SIG-M5 treated with dmso at 0.1 percent for 504 hours (cell line): ENCODE results near the gene PCDH1.
A peak's percentile ranks its signal among the peaks of the same experiment; 100 is the strongest.
"Not testable (repeated sequence)": the region's sequence is repeated elsewhere in the genome, so short reads cannot be mapped to it uniquely, and the experiment has no call there.

ENCODE experiments used
- DNase-seq: peaks from one replicate; lab custom pipeline; 2025; ENCODE audit not compliant: unreplicated experiment; lab: John Stamatoyannopoulos, UW

The PCDH1 gene

GRCh38 chr5:141839015-141839513, 39.1 kb downstream of the PCDH1 start:
- no peak for DNase-seq

- DNase-seq: no peak
Observed at GRCh38 chr5:141838326-141839014, 39.7 kb downstream of the PCDH1 start.

- DNase-seq: no peak
Observed at GRCh38 chr5:141835928-141836670, 42.1 kb downstream of the PCDH1 start.

GRCh38 chr5:141834331-141834730, 43.9 kb downstream of the PCDH1 start:
- DNase-seq: no peak

GRCh38 chr5:141832131-141832530, 46.1 kb downstream of the PCDH1 start:
- no peak for DNase-seq

- no peak for DNase-seq
Observed at GRCh38 chr5:141828162-141828561, 50.0 kb downstream of the PCDH1 start.

- no peak for DNase-seq
Observed at GRCh38 chr5:141826674-141827073, 51.5 kb downstream of the PCDH1 start.

GRCh38 chr5:141825791-141826560, 52.2 kb downstream of the PCDH1 start:
- DNase-seq: no peak

- no peak for DNase-seq
Observed at GRCh38 chr5:141825241-141825671, 53.0 kb downstream of the PCDH1 start.

GRCh38 chr5:141824717-141825116, 53.5 kb downstream of the PCDH1 start:
- no peak for DNase-seq

GRCh38 chr5:141823056-141823455, 55.2 kb downstream of the PCDH1 start:
- no peak for DNase-seq

GRCh38 chr5:141822144-141822543, 56.1 kb downstream of the PCDH1 start:
- no peak for DNase-seq

- DNase-seq: peak; percentile 22
Observed at GRCh38 chr5:141821430-141821925, 56.7 kb downstream of the PCDH1 start.

GRCh38 chr5:141820686-141821085, 57.5 kb downstream of the PCDH1 start:
- not testable (repeated sequence) for DNase-seq

GRCh38 chr5:141817631-141818030, 60.6 kb downstream of the PCDH1 start:
- no peak for DNase-seq

- DNase-seq: no peak
Observed at GRCh38 chr5:141816598-141817399, 61.4 kb downstream of the PCDH1 start.

GRCh38 chr5:141815796-141816180, 62.4 kb downstream of the PCDH1 start:
- DNase-seq: no peak

GRCh38 chr5:141815051-141815795, 63.0 kb downstream of the PCDH1 start:
- DNase-seq: no peak

GRCh38 chr5:141814064-141814964, 63.9 kb downstream of the PCDH1 start:
- no peak for DNase-seq
